GM12878 (cell line): ENCODE results near the gene AMIGO2. TPM values are rescaled to one million over a fixed set of nuclear protein-coding genes. Genes with fewer than 3 reads are reported as not detected.

Experiments
- ATAC-seq: fragments of 200-7000 bp; cut with Tn5 transposase; 3 replicates; pipeline ENCODE4 v1.9.1; 2020; ENCODE audit warnings: mild to moderate bottlenecking, moderate library complexity
- BruUV-seq: library from RNA; stranded (reverse); fragments of 400-500 nt; replicated peaks from 2 replicates; lab custom pipeline; 2021; lab: Mats Ljungman, UMichigan
- CTCF ChIA-PET: fragments of 300-600 bp; sonication (Branson Sonifier 250); formaldehyde crosslinking; extraction: SDS; loops from one replicate; lab custom pipeline; 2021; ENCODE audit warnings: inconsistent platforms; lab: Yijun Ruan, JAX
- POLR2A ChIA-PET: fragments of 350-600 bp; formaldehyde crosslinking; extraction: SDS; loops from one replicate; lab custom pipeline; 2021; ENCODE audit warnings: inconsistent platforms; lab: Charles Lee
- RAD21 ChIA-PET: fragments of 300-600 bp; sonication (Branson Sonifier 250); formaldehyde crosslinking; loops from one replicate; lab custom pipeline; 2023; ENCODE audit warnings: antibody characterized with exemption; ENCODE audit not compliant: unreplicated experiment; lab: Charles Lee
- SMC1A ChIA-PET: fragments of 300-600 bp; sonication (Branson Sonifier 250); formaldehyde crosslinking; loops from one replicate; lab custom pipeline; 2023; ENCODE audit not compliant: unreplicated experiment, uncharacterized antibody; lab: Charles Lee
- DNase-seq: peaks from one replicate; pipeline ENCODE4 v3.0.0-alpha.2; 2011; ENCODE audit warnings: low read depth, low spot score
- FAIRE-seq: peaks from 3 replicates; lab custom pipeline; 2011; peaks lifted over from hg19 to GRCh38; lab: Jason Lieb, UNC
- H2AFZ ChIP-seq: 2 replicates; pipeline ENCODE4 v1.6.0; 2011; ENCODE audit warnings: low read depth, low read length, control low read depth; ENCODE audit not compliant: control insufficient read depth
- H3K27ac ChIP-seq: 2 replicates; pipeline ENCODE4 v1.5.1; 2011; ENCODE audit warnings: control low read depth; ENCODE audit not compliant: control insufficient read depth, insufficient read depth
- H3K27me3 ChIP-seq, 2 experiments: replicated peaks in 1 of 2; 2 replicates each; pipeline versions ENCODE4 v1.6.0 to v1.6.1; 2011; ENCODE audit warnings: low read length in 1 of 2; ENCODE audit not compliant: control insufficient read depth in 2 of 2, insufficient read depth in 2 of 2
- H3K36me3 ChIP-seq, 2 experiments: 2 replicates each; pipeline ENCODE4 v1.5.1; 2011; ENCODE audit warnings: low read length in 1 of 2; ENCODE audit not compliant: control insufficient read depth in 2 of 2, insufficient read depth in 2 of 2
- H3K4me1 ChIP-seq: 2 replicates; pipeline ENCODE4 v1.6.1; 2011; ENCODE audit warnings: mild to moderate bottlenecking, low read length, moderate library complexity, mixed read lengths; ENCODE audit not compliant: control insufficient read depth, insufficient read depth
- H3K4me2 ChIP-seq: 2 replicates; pipeline ENCODE4 v1.6.0; 2011; ENCODE audit warnings: control low read depth; ENCODE audit not compliant: control insufficient read depth, insufficient read depth
- H3K4me3 ChIP-seq: fragments of 200-600 bp; sonication (generic); 2 replicates; pipeline ENCODE4 v1.5.1; 2016
- H3K79me2 ChIP-seq: 2 replicates; pipeline ENCODE4 v1.6.0; 2011; ENCODE audit warnings: low read length; ENCODE audit not compliant: control insufficient read depth, insufficient read depth
- H3K9ac ChIP-seq: 2 replicates; pipeline ENCODE4 v1.8.0; 2011; ENCODE audit warnings: low read length, control low read depth, mixed read lengths; ENCODE audit not compliant: control insufficient read depth, insufficient read depth
- H3K9me3 ChIP-seq: replicated peaks from 3 replicates; pipeline ENCODE4 v1.5.1; 2011; ENCODE audit warnings: mild to moderate bottlenecking, low read length; ENCODE audit not compliant: control insufficient read depth, insufficient read depth
- H4K20me1 ChIP-seq: 2 replicates; pipeline ENCODE4 v1.6.0; 2011; ENCODE audit not compliant: control insufficient read depth, insufficient read depth
- CHD1 ChIP-seq: IDR thresholded peaks from 2 replicates; pipeline ENCODE4 v1.6.1; 2012; ENCODE audit warnings: low read depth, low read length, improper control_type of control experiment
- FOXM1 ChIP-seq: IDR thresholded peaks from 2 replicates; pipeline ENCODE4 v1.6.1; 2012; ENCODE audit warnings: low read depth, mild to moderate bottlenecking, inconsistent platforms, low read length, moderate library complexity
- HDAC2 ChIP-seq: fragments of 200-600 bp; sonication (generic); IDR thresholded peaks from 2 replicates; pipeline ENCODE4 v1.6.1; 2017
- HSF1 ChIP-seq: fragments of 150-350 bp; IDR thresholded peaks from 2 replicates; pipeline ENCODE4 v1.6.1; 2014; ENCODE audit warnings: mild to moderate bottlenecking, low read depth, low read length
- IKZF2 ChIP-seq, 2 experiments: fragments of 450-650 bp; IDR thresholded peaks; 2 replicates each; pipeline ENCODE4 v1.6.1; 2017; ENCODE audit warnings: mild to moderate bottlenecking in 2 of 2, moderate library complexity in 2 of 2
- RAD51 ChIP-seq: fragments of 450-650 bp; IDR thresholded peaks from 2 replicates; pipeline ENCODE4 v1.6.1; 2016; ENCODE audit warnings: moderate library complexity, mild to moderate bottlenecking, inconsistent platforms
- TCF3 ChIP-seq: IDR thresholded peaks from 2 replicates; pipeline ENCODE4 v1.6.1; 2012; ENCODE audit warnings: low read depth, mild to moderate bottlenecking, low read length, borderline replicate concordance; ENCODE audit not compliant: insufficient read depth
- ZBTB11 ChIP-seq: fragments of 450-650 bp; formaldehyde crosslinking; IDR thresholded peaks from 2 replicates; pipeline ENCODE4 v1.5.0; 2022; ENCODE audit warnings: mild to moderate bottlenecking, missing genetic modification characterization
- ZBTB33 ChIP-seq: fragments of 450-650 bp; IDR thresholded peaks from 2 replicates; pipeline ENCODE4 v1.6.1; 2017; ENCODE audit warnings: mild to moderate bottlenecking
- ZNF384 ChIP-seq: IDR thresholded peaks from 2 replicates; pipeline ENCODE4 v1.6.1; 2012; ENCODE audit warnings: low read depth, mild to moderate bottlenecking, low read length, improper control_type of control experiment, borderline replicate concordance
- WGBS: methylation state at CpG from one replicate; pipeline ENCODE4 v1.1.6; 2016; ENCODE audit warnings: low lambda C conversion rate; ENCODE audit not compliant: insufficient replicate concordance, insufficient coverage; ENCODE audit errors: missing lambda C conversion rate; 5-methylcytosine and 5-hydroxymethylcytosine counted together
- in situ Hi-C: fragments of 300-500 bp; cut with MboI; formaldehyde crosslinking; loops from 9 replicates; pipeline ENCODE4 v1.14.3; 2018; ENCODE audit warnings: mixed read lengths
- intact Hi-C: fragments of 100-400 bp; cut with micrococcal nuclease; formaldehyde crosslinking; loops from one replicate; pipeline ENCODE4 v1.14.2; 2022; ENCODE audit not compliant: unreplicated experiment
- polyA plus RNA-seq, 11 experiments: library from polyadenylated mRNA; depleted of rRNA in 4 of 11; unstranded in 6 of 11; stranded (reverse) in 5 of 11; fragments of >200 nt; fragmentation: Nextera tagmentation in 4 of 11; fragmentation: Illumina TruSeq in 1 of 11; extraction: Ambion mirVana in 4 of 11; extraction: Trizol in 1 of 11; gene quantifications; 1 replicate in 1 of 11; 2 replicates in 10 of 11; pipeline versions ENCODE4 v1.2.1 to v1.2.3, GENCODE V29; 2011 to 2016; ENCODE audit warnings: inconsistent platforms in 2 of 11, missing spikeins in 2 of 11, low read depth in 1 of 11
- total RNA-seq, 4 experiments: library from RNA; depleted of rRNA in 3 of 4; stranded (reverse); fragments of >200 nt in 3 of 4; fragmentation: Illumina TruSeq in 1 of 4; extraction: Trizol in 1 of 4; gene quantifications; 2 replicates each; pipeline versions ENCODE4 v1.2.1 to v1.2.3, GENCODE V29; 2013 to 2021
- TF ChIP-seq, protein P1 (sequence below): fragments of 450-650 bp; IDR thresholded peaks from 2 replicates; pipeline ENCODE4 v1.6.1; 2017; ENCODE audit warnings: borderline replicate concordance

Gene AMIGO2
- total and polyA plus RNA-seq, 10 of the 15 experiments (the other 5 are each of a cell fraction or from before 2014, with no cell fraction given): 0.03 to 0.15 (median 0.11) TPM; not detected in 7

DNA sequence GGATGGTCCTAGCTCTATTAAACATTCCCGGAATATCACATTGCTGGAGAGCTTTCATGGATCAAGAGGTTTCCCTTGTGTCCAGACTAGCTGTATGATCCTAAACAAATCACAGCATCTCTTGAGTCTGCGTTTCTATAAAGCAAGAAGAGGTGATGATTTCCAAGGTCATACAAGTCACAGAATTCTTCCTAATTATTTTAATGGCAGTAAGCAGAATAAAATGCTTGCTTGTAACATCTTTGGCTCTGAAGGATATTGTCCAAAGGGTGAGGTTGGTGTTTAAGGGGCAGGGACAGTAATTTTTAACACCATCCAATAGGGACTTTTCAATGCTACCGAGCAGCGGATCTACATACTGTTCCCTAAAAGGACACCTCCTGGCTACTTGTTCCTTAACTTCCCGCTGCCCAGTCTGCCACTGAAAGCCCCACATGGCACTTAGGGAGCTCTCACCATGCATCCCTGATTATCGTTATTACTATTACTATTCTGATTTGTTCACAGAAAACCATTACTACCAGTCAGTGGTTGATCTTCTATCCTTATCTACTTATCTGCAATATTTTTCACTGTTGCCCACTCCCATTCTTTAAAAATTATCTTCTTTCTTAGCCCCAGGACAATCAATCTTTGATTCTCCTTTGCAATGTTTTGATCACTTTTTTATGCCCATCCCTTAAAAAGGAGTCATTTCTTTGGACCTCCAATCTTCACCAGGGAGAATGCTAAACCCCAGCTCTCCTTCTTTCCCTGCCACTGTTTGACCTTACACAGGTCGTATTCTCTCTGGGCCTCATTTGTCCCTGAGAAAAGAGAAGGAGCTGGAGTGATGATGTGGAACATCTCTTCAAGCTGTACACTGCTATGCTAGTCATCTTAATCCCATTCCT, 4.3 kb downstream of the AMIGO2 start:
- Histone ChIP-seq H3K36me3 (no peaks in the 10 kb centered on the region), H3K27me3 (peaks cover 11 to 19% of the 10 kb centered on the region in 2 experiments), H2AFZ (no peak overlapping the region), H3K4me3 (no peak overlapping the region), H3K79me2 (no peaks in the 10 kb centered on the region), H3K9me3 (no peaks in the 10 kb centered on the region), H3K4me2 (no peak overlapping the region), H3K9ac (no peak overlapping the region), H3K4me1 (peaks cover 5% of the 10 kb centered on the region; the same call in 1 of the 2 replicates), H3K27ac (no peak overlapping the region), H4K20me1 (no peaks in the 10 kb centered on the region)
- ChIA-PET CTCF (interaction anchor here (0.6 to 1.0 kb wide), 2 partner anchors 54 to 132 kb away, joined by 3 read pairs; no protein-coding TSS in a partner anchor), POLR2A (no interaction called here), RAD21 (interaction anchor here (1.0 to 1.1 kb wide), 2 partner anchors 132 to 141 kb away, joined by 3 read pairs; no protein-coding TSS in a partner anchor), SMC1A (no interaction called here)
- WGBS: 53% methylated on average over 7 of the region's 7 CpGs
- intact Hi-C loops (no loop called here), in situ Hi-C loops (no loop called here)
- DNase-seq (no peak), FAIRE-seq (no peak), ATAC-seq (no peak)
- TF ChIP-seq ZBTB11 (CRISPR knock-in tag) (no peak), FOXM1 (no peak), ZNF384 (no peak), HDAC2 (no peak), CHD1 (no peak), TCF3 (no peak), RAD51 (no peak), IKZF2 (IDR thresholded peaks at IDR 0.05) (no peak), ZBTB33 (no peak), HSF1 (no peak)
- TF ChIP-seq, protein P1, sequence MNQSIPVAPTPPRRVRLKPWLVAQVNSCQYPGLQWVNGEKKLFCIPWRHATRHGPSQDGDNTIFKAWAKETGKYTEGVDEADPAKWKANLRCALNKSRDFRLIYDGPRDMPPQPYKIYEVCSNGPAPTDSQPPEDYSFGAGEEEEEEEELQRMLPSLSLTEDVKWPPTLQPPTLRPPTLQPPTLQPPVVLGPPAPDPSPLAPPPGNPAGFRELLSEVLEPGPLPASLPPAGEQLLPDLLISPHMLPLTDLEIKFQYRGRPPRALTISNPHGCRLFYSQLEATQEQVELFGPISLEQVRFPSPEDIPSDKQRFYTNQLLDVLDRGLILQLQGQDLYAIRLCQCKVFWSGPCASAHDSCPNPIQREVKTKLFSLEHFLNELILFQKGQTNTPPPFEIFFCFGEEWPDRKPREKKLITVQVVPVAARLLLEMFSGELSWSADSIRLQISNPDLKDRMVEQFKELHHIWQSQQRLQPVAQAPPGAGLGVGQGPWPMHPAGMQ: no peak
- BruUV-seq: no TSS peak
